Fibroblast of lung (primary cell): ENCODE measurements around the gene PRODH2. TPM values are rescaled to one million over a fixed set of nuclear protein-coding genes. Genes with fewer than 3 reads are reported as not detected.

ENCODE experiments used
- DNase-seq, 2 donors: peaks; one replicate each; pipeline versions ENCODE4 v3.0.0 to v3.0.0-alpha.2; 2010; ENCODE audit warnings: low read depth in 2 of 2
- H2AFZ ChIP-seq: 2 replicates; pipeline ENCODE4 v1.5.1; 2012; ENCODE audit warnings: low read length, control low read depth, inconsistent platforms
- H3K27ac ChIP-seq: 2 replicates; pipeline ENCODE4 v1.5.1; 2011; ENCODE audit warnings: low read length, control low read depth; ENCODE audit not compliant: insufficient read depth
- H3K27me3 ChIP-seq: 2 replicates; pipeline ENCODE4 v1.5.1; 2011; ENCODE audit warnings: mild to moderate bottlenecking, low read length; ENCODE audit not compliant: control insufficient read depth, insufficient read depth
- H3K36me3 ChIP-seq: 2 replicates; pipeline ENCODE4 v1.5.1; 2011; ENCODE audit warnings: low read length; ENCODE audit not compliant: control insufficient read depth, insufficient read depth
- H3K4me1 ChIP-seq: 2 replicates; pipeline ENCODE4 v1.5.1; 2011; ENCODE audit warnings: low read length; ENCODE audit not compliant: control insufficient read depth, insufficient read depth; ENCODE audit errors: extremely low read depth
- H3K4me2 ChIP-seq: 2 replicates; pipeline ENCODE4 v1.5.1; 2011; ENCODE audit warnings: low read length, control low read depth; ENCODE audit not compliant: insufficient read depth; ENCODE audit errors: extremely low read depth
- H3K4me3 ChIP-seq, 4 experiments: fragments of 200-600 bp in 1 of 4; sonication (generic) in 1 of 4; replicated peaks in 1 of 4; 2 replicates each; pipeline ENCODE4 v1.5.1; 2011 to 2016; ENCODE audit warnings: low read length in 4 of 4, low read depth in 3 of 4, mild to moderate bottlenecking in 3 of 4, control low read depth in 2 of 4, inconsistent platforms in 1 of 4, mixed read lengths in 1 of 4; ENCODE audit not compliant: insufficient read depth in 1 of 4; ENCODE audit errors: control extremely low read depth in 1 of 4
- H3K79me2 ChIP-seq: 2 replicates; pipeline ENCODE4 v1.5.1; 2012; ENCODE audit warnings: mild to moderate bottlenecking, low read length, inconsistent platforms; ENCODE audit not compliant: control insufficient read depth, insufficient read depth
- H3K9ac ChIP-seq: 2 replicates; pipeline ENCODE4 v1.5.1; 2011; ENCODE audit warnings: mild to moderate bottlenecking, low read length, control low read depth; ENCODE audit not compliant: insufficient read depth
- H3K9me3 ChIP-seq: 2 replicates; pipeline ENCODE4 v1.5.1; 2012; ENCODE audit warnings: low read depth, low read length; ENCODE audit not compliant: control insufficient read depth, insufficient read depth
- H4K20me1 ChIP-seq: 2 replicates; pipeline ENCODE4 v1.5.1; 2011; ENCODE audit warnings: low read length; ENCODE audit not compliant: control insufficient read depth, insufficient read depth; ENCODE audit errors: extremely low read depth
- EZH2 ChIP-seq: IDR thresholded peaks from 2 replicates; pipeline ENCODE4 v1.5.1; 2012; ENCODE audit warnings: low read length, control low read depth, mild to moderate bottlenecking; ENCODE audit errors: missing control alignments
- polyA plus RNA-seq, 2 donors: library from polyadenylated mRNA; depleted of rRNA in 1 of 2; stranded (reverse) in 1 of 2; unstranded in 1 of 2; fragments of >200 nt; gene quantifications; 2 replicates each; pipeline ENCODE4 v1.2.1, GENCODE V29; 2011 to 2012; ENCODE audit warnings: missing spikeins in 1 of 2
- total RNA-seq: library from RNA; depleted of rRNA; stranded (reverse); fragments of >200 nt; gene quantifications from 2 replicates; pipeline ENCODE4 v1.2.1, GENCODE V29; 2014
- TF ChIP-seq, protein P1 (sequence below), 2 donors: IDR thresholded peaks in 1 of 2; conservative IDR thresholded peaks in 1 of 2; 1 replicate in 1 of 2; 2 replicates in 1 of 2; pipeline ENCODE4 v1.5.1; 2011 to 2012; ENCODE audit warnings: low read length in 2 of 2, control low read depth in 1 of 2, inconsistent platforms in 1 of 2, low read depth in 1 of 2, mild to moderate bottlenecking in 1 of 2

Gene PRODH2
- total and polyA plus RNA-seq, 2 donors (not counting 1 experiment from before 2014, with no cell fraction given), result not detected

DNA sequence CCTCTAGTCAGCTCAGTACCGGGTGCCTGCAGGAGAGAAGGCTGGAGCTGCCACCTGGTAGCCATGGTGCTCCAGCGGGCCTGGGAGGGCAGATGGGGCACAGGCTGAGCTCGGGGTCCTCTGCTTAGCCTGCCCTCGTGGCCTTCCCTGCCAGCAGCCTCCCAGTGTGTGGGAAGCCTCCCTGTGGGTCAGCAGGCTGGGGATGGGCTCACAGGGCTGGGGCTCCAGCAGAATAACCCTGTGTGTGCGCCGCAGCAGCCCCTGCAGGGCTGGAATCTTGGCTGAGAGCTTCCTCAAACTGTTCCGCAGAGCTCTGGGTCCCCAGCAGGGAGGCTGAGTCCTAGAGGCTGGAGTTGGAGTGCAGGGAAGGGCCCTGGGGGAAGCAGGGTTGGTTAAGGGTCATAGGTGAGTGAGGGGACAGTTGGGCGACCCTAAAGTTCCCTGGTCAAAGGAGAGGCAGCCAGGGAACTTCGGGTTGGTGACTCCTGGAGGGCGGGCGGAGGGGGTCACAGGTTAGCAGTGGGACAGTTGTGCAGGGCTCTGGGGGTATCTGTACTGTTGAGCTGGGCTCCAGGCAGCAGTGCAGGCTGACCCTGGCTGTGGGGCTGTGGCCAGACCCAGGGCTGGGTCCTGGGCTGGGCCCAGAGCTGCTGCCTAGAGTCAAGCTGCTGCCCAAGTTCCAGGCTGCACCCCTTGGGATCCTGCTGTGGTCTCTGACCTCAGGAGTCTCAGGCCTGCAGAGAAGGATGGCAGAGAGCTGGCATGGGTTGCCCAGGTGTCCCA, 23.3 kb downstream of the PRODH2 start:
- no peaks in the 10 kb centered on the region for H4K20me1 ChIP-seq
- no peak overlapping the region for H3K4me2 ChIP-seq

GRCh38 chr19:35788205-35788960, 24.3 kb downstream of the PRODH2 start:
- Histone ChIP-seq H3K9ac (no peak overlapping the region), H3K36me3 (peaks cover 4% of the 10 kb centered on the region), H3K79me2 (no peaks in the 10 kb centered on the region), H3K27me3 (no peaks in the 10 kb centered on the region), H3K4me3 (no peak overlapping the region), H3K4me1 (peaks cover 3% of the 10 kb centered on the region), H4K20me1 (no peaks in the 10 kb centered on the region), H3K4me2 (no peak overlapping the region), H3K9me3 (no peaks in the 10 kb centered on the region), H2AFZ (no peak overlapping the region), H3K27ac (no peak overlapping the region)
- no peak for DNase-seq
- no peak for TF ChIP-seq EZH2
- TF ChIP-seq, protein P1, sequence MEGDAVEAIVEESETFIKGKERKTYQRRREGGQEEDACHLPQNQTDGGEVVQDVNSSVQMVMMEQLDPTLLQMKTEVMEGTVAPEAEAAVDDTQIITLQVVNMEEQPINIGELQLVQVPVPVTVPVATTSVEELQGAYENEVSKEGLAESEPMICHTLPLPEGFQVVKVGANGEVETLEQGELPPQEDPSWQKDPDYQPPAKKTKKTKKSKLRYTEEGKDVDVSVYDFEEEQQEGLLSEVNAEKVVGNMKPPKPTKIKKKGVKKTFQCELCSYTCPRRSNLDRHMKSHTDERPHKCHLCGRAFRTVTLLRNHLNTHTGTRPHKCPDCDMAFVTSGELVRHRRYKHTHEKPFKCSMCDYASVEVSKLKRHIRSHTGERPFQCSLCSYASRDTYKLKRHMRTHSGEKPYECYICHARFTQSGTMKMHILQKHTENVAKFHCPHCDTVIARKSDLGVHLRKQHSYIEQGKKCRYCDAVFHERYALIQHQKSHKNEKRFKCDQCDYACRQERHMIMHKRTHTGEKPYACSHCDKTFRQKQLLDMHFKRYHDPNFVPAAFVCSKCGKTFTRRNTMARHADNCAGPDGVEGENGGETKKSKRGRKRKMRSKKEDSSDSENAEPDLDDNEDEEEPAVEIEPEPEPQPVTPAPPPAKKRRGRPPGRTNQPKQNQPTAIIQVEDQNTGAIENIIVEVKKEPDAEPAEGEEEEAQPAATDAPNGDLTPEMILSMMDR (conservative IDR thresholded peaks at IDR 0.05 in 1 of 2, IDR thresholded peaks at IDR 0.05 in 1 of 2; ENCODE audit: low read depth in 1 of 2, low read length in 2 of 2), result no peak

More for the DNA sequence above, 23.3 kb downstream of the PRODH2 start:
- DNase-seq, result no peak
- Histone ChIP-seq H3K4me3 (no peak overlapping the region), H3K9me3 (no peaks in the 10 kb centered on the region), H3K36me3 (peaks cover 2% of the 10 kb centered on the region), H3K27ac (no peak overlapping the region), H2AFZ (no peak overlapping the region), H3K9ac (no peak overlapping the region), H3K4me1 (peaks cover 3% of the 10 kb centered on the region), H3K27me3 (no peaks in the 10 kb centered on the region), H3K79me2 (no peaks in the 10 kb centered on the region)
- TF ChIP-seq, protein P1 (conservative IDR thresholded peaks at IDR 0.05 in 1 of 2, IDR thresholded peaks at IDR 0.05 in 1 of 2; ENCODE audit: low read depth in 1 of 2, low read length in 2 of 2), result no peak
- no peak for TF ChIP-seq EZH2

GRCh38 chr19:35787227-35787799, 25.3 kb downstream of the PRODH2 start:
- H3K36me3 ChIP-seq, result peaks cover 6% of the 10 kb centered on the region
- H3K4me1 ChIP-seq, result no peaks in the 10 kb centered on the region
- H3K4me2 ChIP-seq, result no peak overlapping the region
- no peaks in the 10 kb centered on the region for H3K9me3 ChIP-seq
- DNase-seq, result no peak
- no peaks in the 10 kb centered on the region for H3K79me2 ChIP-seq
- H3K4me3 ChIP-seq, result no peak overlapping the region
- TF ChIP-seq EZH2, result no peak
- TF ChIP-seq, protein P1 (conservative IDR thresholded peaks at IDR 0.05 in 1 of 2, IDR thresholded peaks at IDR 0.05 in 1 of 2; ENCODE audit: low read depth in 1 of 2, low read length in 2 of 2), result no peak
- H2AFZ ChIP-seq, result no peak overlapping the region
- H3K9ac ChIP-seq, result no peak overlapping the region
- no peak overlapping the region for H3K27ac ChIP-seq
- no peaks in the 10 kb centered on the region for H4K20me1 ChIP-seq
- H3K27me3 ChIP-seq, result no peaks in the 10 kb centered on the region
